Measurements from ENCODE around the gene TRIM65. TPM values are rescaled to one million over a fixed set of nuclear protein-coding genes. Genes with fewer than 3 reads are reported as not detected.

Gene TRIM65
- total RNA-seq, 1 donor from 2014 or later = 24.7 TPM

- TF ChIP-seq CTCF (conservative IDR thresholded peaks at IDR 0.05; ENCODE audit: low read depth, low read length) = no peak
- no peak for DNase-seq (ENCODE audit: low read depth)
- H3K4me3 ChIP-seq (ENCODE audit: low read depth, low read length) = no peak overlapping the region
Measured at GRCh38 chr17:75925103-75925502, 28.4 kb upstream of the TRIM65 start.

GRCh38 chr17:75922963-75923874 lies 26.5 kb upstream of the TRIM65 start:
- TF ChIP-seq CTCF (conservative IDR thresholded peaks at IDR 0.05; ENCODE audit: low read depth, low read length) = no peak
- no peak for DNase-seq (ENCODE audit: low read depth)

GRCh38 chr17:75922173-75922961 lies 25.6 kb upstream of the TRIM65 start:
- no peak for DNase-seq (ENCODE audit: low read depth)
- H3K4me3 ChIP-seq (ENCODE audit: low read depth, low read length) = no peak overlapping the region
- TF ChIP-seq CTCF (conservative IDR thresholded peaks at IDR 0.05; ENCODE audit: low read depth, low read length) = no peak

More at GRCh38 chr17:75922963-75923874, 26.5 kb upstream of the TRIM65 start:
- H3K4me3 ChIP-seq (ENCODE audit: low read depth, low read length) = no peak overlapping the region

GRCh38 chr17:75921596-75921995 lies 24.8 kb upstream of the TRIM65 start:
- TF ChIP-seq CTCF (conservative IDR thresholded peaks at IDR 0.05; ENCODE audit: low read depth, low read length) = no peak
- no peak for DNase-seq (ENCODE audit: low read depth)
- H3K4me3 ChIP-seq (ENCODE audit: low read depth, low read length) = no peak overlapping the region

GRCh38 chr17:75920045-75920560 lies 23.4 kb upstream of the TRIM65 start:
- H3K4me3 ChIP-seq (ENCODE audit: low read depth, low read length) = no peak overlapping the region
- DNase-seq (ENCODE audit: low read depth) = no peak
- TF ChIP-seq CTCF (conservative IDR thresholded peaks at IDR 0.05; ENCODE audit: low read depth, low read length) = no peak

- no peak for TF ChIP-seq CTCF (conservative IDR thresholded peaks at IDR 0.05; ENCODE audit: low read depth, low read length)
- DNase-seq (ENCODE audit: low read depth) = no peak
- H3K4me3 ChIP-seq (ENCODE audit: low read depth, low read length) = no peak overlapping the region
Measured at GRCh38 chr17:75919611-75920010, 22.9 kb upstream of the TRIM65 start.
